HG03378 (cell line): Measurements from ENCODE around the gene CATSPER1.

Experiments used
- ATAC-seq: cut with Tn5 transposase; IDR thresholded peaks from one replicate; pipeline ENCODE4 v1.9.1; 2021; ENCODE audit warnings: mild to moderate bottlenecking, moderate library complexity; ENCODE audit not compliant: unreplicated experiment

CATSPER1 gene

DNA sequence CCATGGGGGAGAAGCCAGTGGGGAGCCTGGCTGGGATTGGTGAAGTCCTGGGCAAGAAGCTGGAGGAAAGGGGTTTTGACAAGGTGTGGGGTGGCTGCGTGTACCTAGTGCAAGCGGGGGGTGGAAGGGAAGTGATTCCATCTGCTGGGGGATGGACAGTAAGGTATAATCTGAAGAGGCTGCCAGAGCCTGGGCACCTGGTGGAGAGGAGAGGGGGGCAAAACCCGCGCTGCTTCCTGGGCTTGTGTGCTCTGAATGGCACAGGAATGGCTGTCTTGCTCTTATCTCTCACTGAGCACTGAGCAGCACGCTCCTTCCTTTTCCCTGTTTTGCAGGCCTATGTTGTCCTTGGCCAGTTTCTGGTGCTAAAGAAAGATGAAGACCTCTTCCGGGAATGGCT, 23.0 kb downstream of the CATSPER1 start:
- ATAC-seq: no peak

DNA sequence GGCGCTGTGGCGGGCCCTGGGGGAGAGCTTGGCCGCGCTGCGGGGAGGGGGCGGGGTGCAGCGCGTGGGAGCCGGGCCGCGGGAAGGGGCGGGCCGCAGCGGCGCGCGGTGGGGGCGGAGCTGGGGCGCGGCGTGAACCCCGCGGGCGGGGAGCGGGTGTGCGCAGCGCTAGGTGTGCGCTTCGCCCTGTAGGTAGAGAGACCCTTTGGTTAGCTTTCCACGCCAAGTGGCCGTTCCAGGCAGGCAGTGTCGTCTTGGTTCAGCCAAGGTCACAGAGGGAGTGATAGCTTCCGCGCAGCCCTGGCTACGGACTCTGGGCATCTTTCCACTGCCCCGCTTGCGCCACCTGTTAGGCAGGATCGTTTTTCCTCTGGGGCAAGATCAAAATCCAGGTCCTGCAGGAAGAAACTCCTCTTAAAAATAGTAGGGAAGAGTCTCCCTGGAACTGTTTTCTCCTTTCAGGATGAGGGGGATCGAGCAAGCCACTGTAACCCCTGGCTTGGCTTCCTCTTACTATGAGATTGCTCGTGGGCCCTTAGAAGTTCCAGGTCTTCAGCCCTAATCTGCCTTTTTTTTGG, 23.5 kb downstream of the CATSPER1 start:
- peak; percentile 27 for ATAC-seq

DNA sequence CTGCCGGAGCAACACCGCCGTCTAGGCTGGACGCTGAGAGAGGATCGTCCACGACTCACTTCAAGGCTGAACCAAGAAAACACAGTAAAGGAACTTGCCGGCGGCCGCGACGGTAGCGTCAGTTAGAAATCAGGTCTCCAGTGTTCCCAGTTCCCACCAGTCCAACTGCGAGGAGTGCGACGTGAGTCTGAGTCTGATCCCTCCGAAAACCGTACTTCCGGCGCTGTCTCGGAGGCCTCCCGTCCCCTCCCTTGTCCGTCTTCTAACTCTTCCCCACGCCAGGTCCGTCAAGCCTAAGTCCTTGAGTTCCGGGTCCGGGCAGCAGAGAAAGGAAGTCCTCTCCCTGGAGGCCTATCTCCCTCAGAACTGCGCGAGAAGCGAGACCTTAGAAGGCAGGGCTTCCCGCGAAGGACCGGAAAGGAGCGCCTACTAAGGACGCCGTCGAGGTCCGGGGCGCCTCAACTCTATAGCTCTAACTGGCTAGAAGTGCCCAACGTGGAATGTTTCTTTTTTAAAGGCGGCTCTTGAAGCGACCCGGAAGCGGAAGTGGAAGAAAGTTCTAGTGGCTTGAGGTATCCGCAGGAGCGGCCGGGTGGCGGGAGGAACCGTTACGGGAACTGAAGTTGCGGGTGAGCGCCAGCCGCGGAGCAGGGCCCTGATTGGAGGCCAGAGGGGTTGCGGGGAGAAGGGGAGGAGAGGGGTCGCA, 24.2 kb downstream of the CATSPER1 start, which contains the start of the genes BANF1 and EIF1AD:
TSS of gene BANF1 (plus strand) at position 562 of the 706 bp plus-strand sequence. CDS start 748 bp downstream, outside the sequence.
TSS of gene EIF1AD (minus strand) at position 216 of the 706 bp plus-strand sequence. CDS start 1,768 bp downstream, outside the sequence.
- peak; percentile 71 for ATAC-seq

DNA sequence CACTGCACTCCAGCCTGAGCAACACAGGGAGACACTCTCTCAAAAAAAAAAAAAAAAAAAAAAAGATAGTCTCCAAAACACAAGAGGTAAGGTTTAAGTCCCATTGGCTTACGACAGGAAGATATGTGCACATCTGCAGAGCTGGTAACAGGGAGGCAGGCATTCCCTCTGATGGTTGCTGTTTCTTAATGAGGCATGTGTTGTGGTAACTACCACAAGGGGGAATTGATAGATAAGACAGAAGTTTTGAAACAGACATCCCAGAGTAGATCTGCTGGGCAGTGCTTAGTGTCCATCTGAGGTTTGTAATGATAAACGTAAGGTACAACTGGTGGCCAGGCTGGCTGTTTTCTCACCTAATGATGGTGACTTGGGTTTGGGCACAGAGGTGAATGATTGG, 29.0 kb downstream of the CATSPER1 start:
- no peak for ATAC-seq

DNA sequence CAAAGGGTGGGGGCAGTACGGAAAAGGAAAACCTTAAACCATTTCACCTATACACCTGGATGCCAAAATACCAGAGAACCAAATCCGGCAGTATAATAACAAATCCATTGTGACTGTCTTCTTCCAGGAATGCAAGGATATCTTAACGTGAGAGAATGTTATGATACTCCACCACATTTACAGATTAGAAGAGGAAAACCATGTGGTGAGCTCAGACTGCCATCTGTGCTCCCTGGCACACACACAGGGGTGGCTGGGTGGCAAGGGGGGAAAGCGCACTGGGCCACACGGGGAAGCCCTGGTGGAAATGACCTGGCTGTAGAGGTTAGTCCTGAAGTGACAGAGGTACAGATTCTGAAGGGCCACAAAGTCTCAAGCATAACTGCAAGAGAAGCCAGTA, 34.2 kb downstream of the CATSPER1 start:
- no peak for ATAC-seq

DNA sequence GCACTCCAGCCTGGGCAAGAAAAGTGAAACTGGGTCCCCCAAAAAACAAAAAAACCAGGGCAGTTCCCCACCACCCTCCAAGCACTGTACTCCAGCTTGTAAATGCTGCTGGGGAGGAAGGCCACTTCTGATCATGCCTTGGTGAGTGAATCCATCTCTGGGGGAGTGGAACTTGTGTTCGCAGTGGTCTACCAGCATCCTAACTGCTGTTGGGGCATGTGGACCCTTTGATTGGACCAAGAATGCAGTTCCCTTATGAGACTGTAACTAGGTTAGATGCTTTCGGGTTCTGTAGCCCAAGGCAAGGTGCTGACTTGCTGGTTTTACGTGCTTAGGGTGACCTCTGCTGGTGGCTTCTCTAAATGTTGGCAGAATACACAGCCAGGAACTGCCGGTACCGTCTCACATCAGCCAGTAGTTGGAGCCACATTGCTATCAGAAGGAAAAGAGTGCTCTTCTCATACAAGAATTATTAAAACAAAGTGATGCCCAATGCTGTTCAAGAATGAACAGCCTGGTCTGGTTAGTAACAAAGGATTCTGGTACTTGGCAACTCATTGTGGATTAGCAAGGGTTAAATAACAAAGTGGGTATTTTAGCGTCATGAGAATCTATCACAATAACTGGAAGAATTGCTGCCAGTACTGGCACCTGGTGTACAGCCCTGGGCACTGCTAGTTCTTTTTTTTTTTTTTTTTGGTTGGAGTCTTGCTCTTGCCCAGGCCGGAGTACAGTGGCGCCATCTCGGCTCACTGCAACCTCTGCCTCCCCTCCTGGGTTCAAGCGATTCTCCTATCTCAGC, 37.3 kb downstream of the CATSPER1 start:
- peak; percentile 92 for ATAC-seq

DNA sequence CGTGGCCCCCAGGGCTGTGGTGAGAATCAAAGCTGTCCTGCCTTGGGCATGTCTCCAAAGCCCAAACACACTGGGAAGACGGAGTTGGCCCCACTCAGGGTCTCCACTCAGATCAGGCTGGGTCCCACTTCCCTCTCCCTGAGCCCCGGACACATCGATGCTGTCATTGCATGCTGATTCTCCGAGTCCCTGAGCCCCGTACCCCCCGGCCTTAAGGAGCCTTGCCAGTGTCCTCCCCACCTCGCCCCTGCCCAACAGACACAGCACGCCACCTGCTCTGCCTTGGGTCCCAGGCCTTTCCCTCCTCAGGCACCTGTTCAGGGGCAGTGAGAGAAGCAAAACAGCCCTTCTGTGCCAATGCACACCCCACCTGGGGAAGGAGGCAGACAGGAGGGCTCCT, 38.9 kb downstream of the CATSPER1 start:
- no peak for ATAC-seq

DNA sequence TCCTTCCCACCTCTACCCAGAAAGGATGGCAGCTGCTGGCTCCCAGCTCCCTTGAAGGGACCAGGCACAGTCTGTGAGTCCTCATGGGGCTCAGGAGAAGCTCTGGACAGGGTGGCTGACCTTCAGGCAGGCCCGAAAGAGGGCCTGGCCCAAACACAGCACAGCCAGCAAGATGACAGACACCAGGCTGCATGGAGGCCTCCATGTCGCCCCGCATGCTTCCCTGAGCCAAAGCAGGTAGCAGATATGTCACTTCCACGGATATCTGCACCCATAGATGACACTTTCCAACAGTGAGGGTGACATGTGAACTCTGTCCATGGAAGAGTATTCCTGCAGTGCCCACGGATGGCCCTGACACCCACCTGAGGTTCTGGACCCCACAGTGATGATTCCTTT, 42.7 kb downstream of the CATSPER1 start:
- no peak for ATAC-seq

DNA sequence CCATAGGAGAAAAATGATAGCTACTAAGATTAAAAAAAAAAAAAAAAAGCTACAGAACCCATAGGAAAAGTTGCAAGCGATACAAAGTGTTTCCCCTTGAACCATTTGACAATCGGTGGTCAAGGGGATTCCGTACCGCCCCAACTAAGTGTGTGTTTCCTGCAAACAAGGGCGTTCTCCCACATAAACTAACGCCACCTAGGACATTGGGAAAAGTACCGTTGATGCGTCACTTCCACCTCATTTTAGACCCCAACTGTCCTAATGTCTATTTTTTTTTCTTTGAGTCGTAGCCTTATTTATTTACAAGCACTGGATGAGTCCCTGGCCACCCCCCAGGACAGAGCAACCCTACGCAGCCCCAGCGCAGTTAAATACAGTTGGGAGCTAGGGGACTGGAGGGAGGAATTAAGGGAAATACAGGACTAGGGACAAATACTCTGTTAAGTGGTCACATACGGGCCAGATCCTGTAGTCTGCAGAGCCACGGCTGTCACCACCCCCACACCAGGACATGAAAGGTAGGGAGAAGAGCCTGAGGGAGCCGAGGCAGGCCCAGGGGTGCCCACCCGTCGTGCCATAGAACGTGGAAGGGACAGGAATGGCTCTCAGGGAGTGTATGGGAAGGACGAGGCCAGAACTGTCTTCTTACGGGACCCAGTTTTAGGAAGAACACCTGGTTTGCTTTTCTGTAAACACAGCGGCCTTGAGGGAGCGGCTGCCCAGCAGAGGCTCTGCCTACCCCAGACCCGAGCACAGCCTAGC, 43.3 kb downstream of the CATSPER1 start:
- ATAC-seq: no peak

DNA sequence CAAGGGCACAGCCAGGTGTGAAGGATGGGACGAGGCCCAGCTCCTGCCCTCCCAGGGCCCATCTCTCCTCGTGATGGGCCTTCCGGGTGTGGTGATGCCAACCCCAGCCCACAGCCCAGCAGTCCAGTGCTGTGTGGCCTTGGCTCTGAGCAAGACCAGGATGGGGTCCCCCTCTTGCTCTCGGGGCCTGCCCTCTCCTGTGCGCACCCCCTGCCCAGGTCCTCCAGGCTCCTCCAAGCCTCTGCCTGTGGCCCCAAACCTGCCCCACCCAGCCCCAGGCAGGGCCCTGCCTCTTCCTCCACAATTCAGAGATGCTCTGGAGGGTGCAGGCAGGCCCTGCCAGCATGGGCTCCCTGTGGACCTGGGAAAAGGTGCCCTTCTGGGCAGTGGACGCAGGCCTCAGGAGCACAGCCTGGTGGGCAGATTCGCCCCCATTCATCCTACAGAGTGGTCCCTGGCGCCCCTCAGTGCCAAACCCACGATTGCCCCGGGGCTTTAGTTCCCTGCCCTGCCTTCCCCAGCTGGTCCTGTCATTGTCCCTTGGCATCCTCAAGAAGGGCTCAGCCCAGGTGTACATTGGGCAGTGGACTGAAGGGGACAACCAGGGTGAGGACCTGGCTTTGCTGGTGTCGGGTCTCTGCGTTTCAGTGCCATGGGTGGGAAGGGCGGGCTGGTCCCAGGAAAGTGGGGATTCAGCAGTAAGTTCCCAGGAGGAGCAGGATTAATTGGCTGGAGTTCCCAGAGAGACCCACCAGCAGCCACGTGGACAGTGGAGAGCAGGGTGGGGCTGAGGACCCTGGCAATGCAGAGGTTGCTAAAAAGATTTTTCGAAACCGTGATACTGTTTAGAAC, 44.1 kb downstream of the CATSPER1 start:
- no peak for ATAC-seq

DNA sequence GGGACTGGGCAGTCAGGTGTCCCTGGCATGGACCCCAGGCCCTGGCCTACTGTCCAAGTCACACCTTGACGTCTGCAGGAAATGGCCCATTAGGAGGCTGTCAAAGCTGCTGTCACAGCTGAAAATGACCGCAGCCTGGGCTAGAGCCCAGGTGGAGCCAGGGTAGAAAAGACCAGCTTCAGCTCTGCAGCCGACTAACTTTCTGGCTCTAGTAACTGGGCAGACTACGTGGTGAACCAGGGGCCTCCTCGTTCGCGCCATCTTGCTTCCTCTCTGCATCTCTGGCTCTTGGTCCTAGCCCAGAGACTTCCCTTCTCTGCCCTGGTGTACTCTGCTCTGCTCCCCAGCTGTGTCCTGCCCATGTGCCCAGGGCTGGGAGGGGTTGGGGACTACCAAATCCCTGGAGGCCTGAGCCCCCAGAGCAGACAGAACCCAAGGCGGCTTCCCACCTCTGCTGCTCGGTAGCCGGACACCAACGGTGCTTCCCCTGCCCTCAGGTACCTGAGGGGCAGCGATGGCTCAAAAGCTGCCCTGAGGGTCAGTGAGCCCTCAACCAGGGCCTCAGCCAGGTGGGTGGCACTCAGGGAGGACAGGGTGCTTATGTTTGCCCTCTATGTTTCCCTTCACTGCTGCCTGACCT, 45.1 kb downstream of the CATSPER1 start:
- no peak for ATAC-seq

DNA sequence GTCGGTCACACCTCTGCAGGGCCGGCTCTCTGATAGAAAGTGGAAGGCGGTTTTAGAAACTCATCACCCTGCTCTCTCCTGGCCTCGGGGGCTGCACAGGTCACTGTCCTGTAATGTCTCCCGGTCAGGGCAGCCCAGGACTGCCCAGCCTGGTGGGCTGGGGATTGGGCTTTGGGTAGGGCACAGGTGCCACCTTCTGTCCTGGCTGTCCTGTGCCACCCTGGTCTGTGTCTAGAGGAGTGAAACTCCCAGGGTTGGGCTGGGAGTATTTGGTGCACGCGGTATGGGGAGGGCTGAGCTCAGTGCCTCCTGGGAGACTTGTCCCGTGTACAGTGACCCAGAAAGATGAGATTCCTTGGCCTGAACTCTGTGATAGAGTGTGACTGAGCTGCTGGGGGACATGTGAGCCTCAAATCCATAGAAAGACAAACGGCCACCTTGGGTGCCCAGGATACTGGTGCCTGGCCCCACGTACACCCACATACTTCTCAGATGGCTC, 47.0 kb downstream of the CATSPER1 start:
- ATAC-seq: no peak

DNA sequence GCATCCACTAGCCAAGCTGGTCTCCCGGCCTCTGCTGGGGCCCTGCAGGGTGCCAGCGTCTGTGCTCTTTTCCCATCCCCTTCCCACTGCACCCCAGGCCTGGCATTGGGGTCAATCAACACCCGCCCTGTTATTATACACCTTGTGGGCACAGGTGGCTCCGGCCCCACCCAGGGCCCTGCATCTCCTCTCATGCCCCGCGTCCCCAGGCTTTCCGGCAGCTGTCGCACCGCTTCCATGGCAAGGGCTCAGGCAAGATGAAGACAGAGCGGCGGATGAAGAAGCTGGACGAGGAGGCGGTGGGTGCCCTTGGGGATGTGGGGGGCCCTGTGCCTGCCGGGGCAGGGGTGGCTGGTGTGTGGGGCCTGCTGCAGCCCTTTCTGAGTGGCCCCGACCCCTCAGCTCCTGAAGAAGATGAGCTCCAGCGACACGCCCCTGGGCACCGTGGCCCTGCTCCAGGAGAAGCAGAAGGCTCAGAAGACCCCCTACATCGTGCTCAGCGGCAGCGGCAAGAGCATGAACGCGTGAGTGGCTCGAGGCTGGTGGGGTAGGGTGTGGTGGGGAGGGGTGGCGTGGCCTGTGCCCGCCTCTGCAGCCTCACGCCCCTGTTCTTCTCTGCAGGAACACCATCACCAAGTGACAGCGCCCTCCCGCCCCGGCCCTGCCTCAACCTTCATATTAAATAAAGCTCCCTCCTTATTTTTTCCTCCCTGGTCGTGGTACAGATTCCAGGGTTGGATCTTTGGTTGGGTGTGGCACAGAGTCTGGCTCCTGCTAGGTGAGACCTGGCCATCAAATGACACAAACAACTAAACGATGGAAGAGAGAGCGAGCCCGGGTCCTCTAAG, 47.7 kb downstream of the CATSPER1 start:
- ATAC-seq: no peak

DNA sequence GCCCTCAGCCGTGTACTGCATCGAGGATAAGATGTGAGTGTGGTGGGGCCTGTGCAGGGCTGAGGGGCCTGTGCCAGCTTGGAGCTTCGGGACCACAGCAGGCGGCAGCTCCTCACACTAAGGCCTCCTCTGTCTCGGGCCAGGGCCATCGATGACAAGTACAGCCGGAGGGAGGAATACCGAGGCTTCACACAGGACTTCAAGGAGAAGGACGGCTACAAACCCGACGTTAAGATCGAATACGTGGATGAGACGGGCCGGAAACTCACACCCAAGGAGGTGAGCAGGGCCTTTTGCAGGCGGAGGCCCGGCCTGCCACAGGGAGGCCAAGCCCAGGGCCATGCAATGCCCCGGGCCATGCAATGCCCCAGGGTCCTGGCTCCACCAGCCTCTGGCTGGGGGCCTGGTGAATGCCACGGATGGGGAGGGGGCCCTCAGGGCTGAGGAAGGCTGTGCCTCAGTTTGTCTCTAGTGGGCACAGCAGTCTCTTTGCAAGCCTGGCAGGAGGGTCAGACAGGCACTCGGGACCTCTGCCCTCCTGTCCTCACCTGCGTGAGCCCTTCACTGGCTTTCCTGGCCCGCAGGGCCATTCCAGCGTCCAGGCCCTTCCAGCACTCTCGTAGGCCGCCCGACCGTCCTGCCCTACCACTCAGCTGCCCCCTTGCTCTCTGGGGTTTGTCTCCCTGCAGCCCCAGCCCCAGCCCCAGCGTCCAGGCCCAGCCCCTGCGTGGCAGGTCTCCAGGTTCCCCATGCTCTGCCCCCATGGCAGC, 48.5 kb downstream of the CATSPER1 start:
- ATAC-seq: no peak

DNA sequence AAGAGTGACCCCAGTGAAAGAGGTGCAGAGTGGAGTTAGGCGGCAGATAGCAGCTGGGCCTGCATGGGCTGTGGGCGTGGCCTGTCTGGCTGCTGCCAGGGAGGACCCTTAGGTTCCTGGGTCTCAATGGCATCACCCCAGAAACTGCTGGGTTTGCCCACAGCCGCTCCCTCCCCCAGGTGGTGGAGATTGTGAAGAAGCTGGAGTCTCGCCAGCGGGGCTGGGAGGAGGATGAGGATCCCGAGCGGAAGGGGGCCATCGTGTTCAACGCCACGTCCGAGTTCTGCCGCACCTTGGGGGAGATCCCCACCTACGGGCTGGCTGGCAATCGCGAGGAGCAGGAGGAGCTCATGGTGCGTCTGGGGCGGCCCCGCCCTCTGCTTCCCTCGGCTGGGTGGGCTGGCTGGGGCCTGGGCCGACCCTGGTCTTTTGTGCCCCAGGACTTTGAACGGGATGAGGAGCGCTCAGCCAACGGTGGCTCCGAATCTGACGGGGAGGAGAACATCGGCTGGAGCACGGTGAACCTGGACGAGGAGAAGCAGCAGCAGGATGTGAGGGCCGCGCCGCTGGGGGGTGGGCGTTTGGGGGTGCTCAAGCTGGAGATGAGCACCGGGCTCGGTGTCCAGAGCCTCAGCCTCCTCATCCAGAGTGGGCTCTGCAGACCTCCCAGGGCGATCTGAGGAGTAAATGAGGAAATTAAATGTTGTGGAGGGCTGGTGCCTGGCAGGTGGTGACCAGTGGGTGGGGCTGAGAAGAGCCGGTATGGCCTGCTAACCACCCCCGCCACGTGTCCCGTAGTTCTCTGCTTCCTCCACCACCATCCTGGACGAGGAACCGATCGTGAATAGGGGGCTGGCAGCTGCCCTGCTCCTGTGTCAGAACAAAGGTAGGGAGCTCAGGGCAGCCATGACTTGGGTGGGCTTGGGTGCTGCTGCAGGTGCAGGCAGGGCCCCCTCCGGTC, 49.8 kb downstream of the CATSPER1 start:
- ATAC-seq: no peak

DNA sequence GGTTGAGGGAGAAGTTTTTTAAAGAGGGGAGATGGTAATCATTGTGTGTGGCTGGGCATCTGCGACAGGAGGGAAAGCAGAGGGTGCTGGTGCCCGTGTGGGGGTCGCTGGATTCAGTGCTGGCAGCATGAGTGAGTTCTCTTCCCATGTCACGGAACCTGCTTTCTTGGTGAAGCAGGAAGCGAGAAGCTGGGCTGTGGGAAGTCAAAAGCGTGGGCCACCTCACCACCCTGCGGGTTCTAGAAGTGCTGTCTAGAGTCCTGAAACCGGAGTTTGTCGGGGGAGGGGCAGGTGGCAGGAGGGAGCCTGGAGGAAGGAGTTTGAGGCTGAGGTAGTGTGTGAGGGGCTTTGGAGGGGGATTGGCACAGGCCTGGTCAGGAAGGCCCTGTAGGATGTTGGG, 50.5 kb downstream of the CATSPER1 start:
- ATAC-seq: no peak
